ENCODE results near the gene SLC16A3. TPM values are rescaled to one million over a fixed set of nuclear protein-coding genes. Genes with fewer than 3 reads are reported as not detected.

The SLC16A3 gene
- total and polyA plus RNA-seq, 2 of the 8 experiments (the other 6 are each of a cell fraction or from before 2014, with no cell fraction given): 3.8 to 8.7 TPM

DNA sequence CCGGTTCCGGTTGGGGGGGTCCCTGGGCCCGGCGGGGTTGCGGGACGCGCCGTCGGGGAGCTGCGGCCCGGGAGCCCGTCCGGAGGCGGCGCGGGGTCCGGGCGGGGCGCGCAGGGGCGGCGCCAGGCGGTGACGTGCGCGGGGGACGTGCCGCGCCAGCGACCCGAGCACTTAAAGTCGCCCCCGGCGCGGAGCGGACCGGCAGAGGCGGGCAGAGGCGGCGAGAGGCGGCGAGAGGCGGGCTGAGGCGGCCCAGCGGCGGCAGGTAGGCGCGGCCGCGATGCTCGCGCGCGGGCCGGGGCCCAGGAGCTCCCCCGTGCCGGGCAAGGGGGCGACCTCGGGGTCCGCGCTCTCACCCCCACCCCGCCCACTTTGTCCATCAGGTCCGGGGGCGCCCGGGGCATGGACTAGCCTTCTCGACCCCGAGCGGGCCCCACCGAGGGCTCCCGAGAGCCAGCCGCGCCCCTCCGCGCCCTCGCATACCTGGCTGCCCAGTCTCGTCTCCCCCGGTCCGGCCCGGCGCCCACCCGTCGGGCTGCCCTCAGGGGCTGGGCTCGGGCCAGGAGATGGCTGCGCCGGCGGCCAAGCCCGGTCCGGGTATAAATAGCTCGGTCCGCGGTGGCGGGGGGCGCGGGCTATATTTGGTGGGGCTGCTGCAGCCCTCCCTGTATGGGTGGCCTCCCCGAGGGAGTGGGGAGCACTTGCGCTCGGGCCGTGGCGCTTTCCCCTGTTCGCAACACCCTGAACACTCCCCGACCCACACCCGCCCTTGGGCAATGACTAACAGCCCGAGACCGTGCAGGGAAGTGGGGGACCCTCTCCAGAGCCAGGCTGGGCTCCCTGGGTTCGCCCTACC is at the start of gene SLC16A3 (continued):
- TF ChIP-seq POLR2A (IDR thresholded peaks at IDR 0.05; ENCODE audit: control extremely low read depth in 1 of 2, low read depth in 2 of 2, low read length in 2 of 2): 0 out of 3 replicates have a peak, but pooled peaks of 1 of the 2 experiments have one; percentile 46
- TF ChIP-seq RAD21 (IDR thresholded peaks at IDR 0.05 in 1 of 2, conservative IDR thresholded peaks at IDR 0.05 in 1 of 2; ENCODE audit: low read depth in 2 of 2, low read length in 2 of 2): no peak

Measured in H1 (cell line).